ENCODE measurements around the gene UTY. TPM values are rescaled to one million over a fixed set of nuclear protein-coding genes. Genes with fewer than 3 reads are reported as not detected.
"Not testable (repeated sequence)": the region's sequence is repeated elsewhere in the genome, so short reads cannot be mapped to it uniquely, and the experiment has no call there.

Gene UTY
- total RNA-seq, 1 experiment from 2014 or later: not detected

DNA sequence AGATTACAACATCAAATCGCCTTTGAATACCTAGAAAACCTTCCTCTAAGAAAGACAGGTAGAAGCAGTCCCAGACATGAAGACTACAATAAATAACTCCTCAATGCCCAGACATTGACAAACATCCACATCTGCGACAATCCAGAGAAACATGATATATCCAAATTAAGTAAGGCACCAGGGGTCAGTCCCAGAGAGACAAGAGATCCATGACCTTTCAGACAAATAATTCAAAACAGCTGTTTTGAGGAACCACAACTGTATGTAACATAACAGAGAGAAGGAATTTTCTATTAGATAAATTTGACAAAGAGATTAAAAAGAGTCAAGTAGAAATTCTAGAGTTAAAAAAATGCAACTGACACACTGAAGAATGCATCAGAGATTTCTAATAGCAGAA lies 200.3 kb downstream of the UTY start:
- intact Hi-C loops (cut with micrococcal nuclease): no loop called here
- H3K79me2 ChIP-seq (ENCODE audit: low read length): no peaks in the 10 kb centered on the region
- H3K36me3 ChIP-seq (ENCODE audit: low read depth, low read length): no peaks in the 10 kb centered on the region
- DNase-seq (no peak), ATAC-seq (no peak)
- H3K4me3 ChIP-seq (ENCODE audit: low read length): no peak overlapping the region
- H3K27ac ChIP-seq (ENCODE audit: low read length): no peak overlapping the region
- no peaks in the 10 kb centered on the region for H3K27me3 ChIP-seq (ENCODE audit: low read length)
- no peaks in the 10 kb centered on the region for H3K9me3 ChIP-seq (ENCODE audit: low read length)
- BruUV-seq (replicated peaks): no TSS peak
- no peaks in the 10 kb centered on the region for H3K9me2 ChIP-seq (replicated peaks; ENCODE audit: low read length)
- no peak overlapping the region for H2AFZ ChIP-seq (ENCODE audit: low read length)
- no peaks in the 10 kb centered on the region for H3F3A ChIP-seq (ENCODE audit: low read length, unreplicated experiment)
- H3K4me1 ChIP-seq (ENCODE audit: insufficient read depth, low read length): no peaks in the 10 kb centered on the region
- no peak overlapping the region for H3K4me2 ChIP-seq (ENCODE audit: low read length)
- POLR2A ChIA-PET (ENCODE audit: unreplicated experiment): no interaction called here
- CTCF ChIA-PET: no interaction called here
- H4K20me1 ChIP-seq (ENCODE audit: low read length): no peaks in the 10 kb centered on the region
- TF ChIP-seq EZH2 (IDR thresholded peaks at IDR 0.05; ENCODE audit: low read length, unreplicated experiment) (no peak), EZH2phosphoT487 (IDR thresholded peaks at IDR 0.05; ENCODE audit: borderline replicate concordance, low read length) (no peak)
- TF ChIP-seq, protein P1, sequence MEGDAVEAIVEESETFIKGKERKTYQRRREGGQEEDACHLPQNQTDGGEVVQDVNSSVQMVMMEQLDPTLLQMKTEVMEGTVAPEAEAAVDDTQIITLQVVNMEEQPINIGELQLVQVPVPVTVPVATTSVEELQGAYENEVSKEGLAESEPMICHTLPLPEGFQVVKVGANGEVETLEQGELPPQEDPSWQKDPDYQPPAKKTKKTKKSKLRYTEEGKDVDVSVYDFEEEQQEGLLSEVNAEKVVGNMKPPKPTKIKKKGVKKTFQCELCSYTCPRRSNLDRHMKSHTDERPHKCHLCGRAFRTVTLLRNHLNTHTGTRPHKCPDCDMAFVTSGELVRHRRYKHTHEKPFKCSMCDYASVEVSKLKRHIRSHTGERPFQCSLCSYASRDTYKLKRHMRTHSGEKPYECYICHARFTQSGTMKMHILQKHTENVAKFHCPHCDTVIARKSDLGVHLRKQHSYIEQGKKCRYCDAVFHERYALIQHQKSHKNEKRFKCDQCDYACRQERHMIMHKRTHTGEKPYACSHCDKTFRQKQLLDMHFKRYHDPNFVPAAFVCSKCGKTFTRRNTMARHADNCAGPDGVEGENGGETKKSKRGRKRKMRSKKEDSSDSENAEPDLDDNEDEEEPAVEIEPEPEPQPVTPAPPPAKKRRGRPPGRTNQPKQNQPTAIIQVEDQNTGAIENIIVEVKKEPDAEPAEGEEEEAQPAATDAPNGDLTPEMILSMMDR (conservative IDR thresholded peaks at IDR 0.05; ENCODE audit: low read depth, low read length): no peak
- H3K9ac ChIP-seq (ENCODE audit: low read length): no peak overlapping the region

DNA sequence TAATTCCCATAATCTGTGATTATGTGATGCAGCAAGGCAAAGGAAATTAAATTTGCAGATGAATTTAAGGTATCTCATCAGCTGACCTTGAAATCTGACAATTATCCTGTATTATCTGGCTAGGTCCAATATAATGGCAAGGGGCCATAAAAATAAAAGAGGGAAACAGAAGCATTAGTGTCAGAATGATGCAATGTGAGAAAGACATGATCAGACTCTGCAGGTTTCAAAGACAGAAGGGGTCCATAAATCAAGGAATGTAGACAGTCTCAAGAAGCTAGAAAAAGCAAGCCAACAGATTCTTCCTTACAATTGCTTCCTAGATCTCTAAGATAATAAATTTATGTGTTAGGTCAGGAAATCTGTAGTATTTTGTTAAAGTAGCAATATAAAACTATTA lies 208.1 kb downstream of the UTY start:
- H3K27me3 ChIP-seq (ENCODE audit: low read length): no peaks in the 10 kb centered on the region
- H4K20me1 ChIP-seq (ENCODE audit: low read length): no peaks in the 10 kb centered on the region
- no peaks in the 10 kb centered on the region for H3K36me3 ChIP-seq (ENCODE audit: low read depth, low read length)
- POLR2A ChIA-PET (ENCODE audit: unreplicated experiment): no interaction called here
- H3F3A ChIP-seq (ENCODE audit: low read length, unreplicated experiment): no peaks in the 10 kb centered on the region
- H3K4me1 ChIP-seq (ENCODE audit: insufficient read depth, low read length): no peaks in the 10 kb centered on the region
- DNase-seq (no peak), ATAC-seq (no peak)
- H3K9me3 ChIP-seq (ENCODE audit: low read length): no peaks in the 10 kb centered on the region
- no peak overlapping the region for H3K4me2 ChIP-seq (ENCODE audit: low read length)
- intact Hi-C loops (cut with micrococcal nuclease): no loop called here
- H3K9ac ChIP-seq (ENCODE audit: low read length): no peak overlapping the region
- BruUV-seq (replicated peaks): no TSS peak
- H3K27ac ChIP-seq (ENCODE audit: low read length): no peak overlapping the region
- H2AFZ ChIP-seq (ENCODE audit: low read length): no peak overlapping the region
- H3K4me3 ChIP-seq (ENCODE audit: low read length): no peak overlapping the region
- TF ChIP-seq EZH2phosphoT487 (IDR thresholded peaks at IDR 0.05; ENCODE audit: borderline replicate concordance, low read length): no peak
- TF ChIP-seq, protein P1 (conservative IDR thresholded peaks at IDR 0.05; ENCODE audit: low read depth, low read length): no peak
- TF ChIP-seq EZH2 (IDR thresholded peaks at IDR 0.05; ENCODE audit: low read length, unreplicated experiment): no peak
- no peaks in the 10 kb centered on the region for H3K9me2 ChIP-seq (replicated peaks; ENCODE audit: low read length)
- H3K79me2 ChIP-seq (ENCODE audit: low read length): no peaks in the 10 kb centered on the region
- CTCF ChIA-PET: no interaction called here

- H3F3A ChIP-seq (ENCODE audit: low read length, unreplicated experiment); H3K36me3 ChIP-seq (ENCODE audit: low read depth, low read length); DNase-seq; H3K27ac ChIP-seq (ENCODE audit: low read length); H3K9me2 ChIP-seq (replicated peaks; ENCODE audit: low read length); intact Hi-C loops (cut with micrococcal nuclease); CTCF ChIA-PET; H3K4me3 ChIP-seq (ENCODE audit: low read length); H2AFZ ChIP-seq (ENCODE audit: low read length); H3K9ac ChIP-seq (ENCODE audit: low read length); H3K9me3 ChIP-seq (ENCODE audit: low read length); H3K4me1 ChIP-seq (ENCODE audit: insufficient read depth, low read length); POLR2A ChIA-PET (ENCODE audit: unreplicated experiment); H3K27me3 ChIP-seq (ENCODE audit: low read length); H3K79me2 ChIP-seq (ENCODE audit: low read length); BruUV-seq (replicated peaks); H4K20me1 ChIP-seq (ENCODE audit: low read length); H3K4me2 ChIP-seq (ENCODE audit: low read length); ATAC-seq: not testable (repeated sequence)
Measured at GRCh38 chrY:13253941-13254440, 225.8 kb downstream of the UTY start.

All from PC-3 (cell line).